Transverse colon (tissue), 4 donors: ENCODE measurements around the gene TET3.

Experiments used
- CTCF ChIP-seq, 5 experiments: fragments of 200-600 bp in 3 of 5; fragments of 450-650 bp in 2 of 5; sonication (generic) in 3 of 5; IDR thresholded peaks; 1 replicate in 2 of 5; 2 replicates in 3 of 5; pipeline ENCODE4 v1.5.1; 2016 to 2017; ENCODE audit warnings: antibody characterized with exemption in 5 of 5, inconsistent platforms in 3 of 5, mild to moderate bottlenecking in 2 of 5, moderate library complexity in 1 of 5
- POLR2A ChIP-seq: fragments of 450-650 bp; IDR thresholded peaks from one replicate; pipeline ENCODE4 v1.6.1; 2016; ENCODE audit warnings: antibody characterized with exemption, mild to moderate bottlenecking, moderate library complexity
- POLR2AphosphoS5 ChIP-seq, 3 donors: sonication (generic); formaldehyde crosslinking; IDR thresholded peaks; one replicate each; pipeline ENCODE4 v1.6.1; 2016; ENCODE audit warnings: antibody characterized with exemption in 3 of 3

DNA sequence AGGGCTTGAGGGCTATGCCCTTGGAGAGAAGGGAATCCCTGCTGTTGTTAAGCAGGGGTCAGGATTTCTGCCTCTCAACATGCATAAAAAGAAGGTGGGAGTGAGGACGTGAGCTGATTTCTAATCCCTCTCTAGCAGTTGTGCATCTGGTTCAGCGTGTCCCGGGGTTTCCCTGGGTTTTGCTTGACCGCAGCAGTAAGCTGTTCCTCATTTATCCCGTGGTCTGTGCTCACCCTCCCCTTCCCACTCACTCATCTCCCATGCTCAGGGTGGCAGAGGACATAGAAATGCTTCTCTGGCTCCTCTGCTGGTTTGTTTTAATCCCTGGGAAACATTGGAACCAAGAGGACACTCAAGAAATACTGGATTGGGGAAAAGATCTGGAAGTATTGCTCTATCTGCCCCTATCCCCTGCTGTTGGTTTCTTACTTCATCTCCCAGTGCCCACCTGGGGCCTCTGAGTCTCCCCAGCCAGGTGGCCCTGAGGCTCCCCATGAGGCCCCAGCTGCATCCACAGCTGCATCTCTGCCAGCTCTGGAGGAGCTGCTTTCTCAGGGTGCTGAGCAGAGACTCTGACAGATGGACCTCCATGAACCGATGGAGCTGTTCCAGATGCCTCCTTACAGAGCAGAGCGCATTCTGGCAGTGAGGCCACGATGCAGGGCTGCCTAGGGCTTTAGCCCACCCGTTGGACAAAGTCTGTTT, 36.1 kb downstream of the TET3 start:
- TF ChIP-seq CTCF (IDR thresholded peaks at IDR 0.05) (no peak), POLR2A (no peak), POLR2AphosphoS5 (IDR thresholded peaks at IDR 0.05) (no peak)
